PC-9 (cell line): ENCODE results near the gene IL1RAPL1.

Experiments
- EZH2 ChIP-seq: fragments of 200-600 bp; sonication (generic); IDR thresholded peaks from 2 replicates; pipeline ENCODE4 v1.8.0; 2017; ENCODE audit warnings: antibody characterized with exemption, low read depth
- TF ChIP-seq, protein P1 (sequence below): fragments of 200-600 bp; sonication (generic); conservative IDR thresholded peaks from 2 replicates; pipeline ENCODE4 v1.6.1; 2017; ENCODE audit warnings: mixed run types, antibody characterized with exemption, mild to moderate bottlenecking, moderate library complexity

DNA sequence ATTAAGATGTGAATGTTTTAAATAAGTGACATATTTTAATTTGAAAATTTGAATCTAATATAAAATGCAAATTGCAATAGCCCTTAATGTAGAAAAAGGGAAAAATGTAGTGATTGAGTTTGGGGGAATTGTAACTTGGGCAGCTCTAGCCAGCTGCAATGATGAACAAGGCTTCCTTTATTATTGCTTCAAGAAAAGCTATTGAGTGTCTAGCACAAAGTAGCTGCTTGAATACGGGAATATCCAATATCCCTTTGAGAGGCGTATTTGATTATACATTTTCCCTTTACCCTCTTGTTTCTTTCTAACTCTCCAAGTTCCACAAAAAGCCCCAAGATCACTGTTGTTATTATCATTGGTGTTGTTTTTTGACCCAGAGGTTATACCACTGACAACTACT, 21.8 kb downstream of the IL1RAPL1 start:
- TF ChIP-seq, protein P1, sequence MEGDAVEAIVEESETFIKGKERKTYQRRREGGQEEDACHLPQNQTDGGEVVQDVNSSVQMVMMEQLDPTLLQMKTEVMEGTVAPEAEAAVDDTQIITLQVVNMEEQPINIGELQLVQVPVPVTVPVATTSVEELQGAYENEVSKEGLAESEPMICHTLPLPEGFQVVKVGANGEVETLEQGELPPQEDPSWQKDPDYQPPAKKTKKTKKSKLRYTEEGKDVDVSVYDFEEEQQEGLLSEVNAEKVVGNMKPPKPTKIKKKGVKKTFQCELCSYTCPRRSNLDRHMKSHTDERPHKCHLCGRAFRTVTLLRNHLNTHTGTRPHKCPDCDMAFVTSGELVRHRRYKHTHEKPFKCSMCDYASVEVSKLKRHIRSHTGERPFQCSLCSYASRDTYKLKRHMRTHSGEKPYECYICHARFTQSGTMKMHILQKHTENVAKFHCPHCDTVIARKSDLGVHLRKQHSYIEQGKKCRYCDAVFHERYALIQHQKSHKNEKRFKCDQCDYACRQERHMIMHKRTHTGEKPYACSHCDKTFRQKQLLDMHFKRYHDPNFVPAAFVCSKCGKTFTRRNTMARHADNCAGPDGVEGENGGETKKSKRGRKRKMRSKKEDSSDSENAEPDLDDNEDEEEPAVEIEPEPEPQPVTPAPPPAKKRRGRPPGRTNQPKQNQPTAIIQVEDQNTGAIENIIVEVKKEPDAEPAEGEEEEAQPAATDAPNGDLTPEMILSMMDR, result no peak
- TF ChIP-seq EZH2, result no peak
